GM12865 (cell line): ENCODE data around the gene CUX1.

Experiments used
- DNase-seq: peaks from one replicate; pipeline ENCODE4 v3.0.0; 2010; ENCODE audit warnings: low read depth
- H3K4me3 ChIP-seq: 2 replicates; pipeline ENCODE4 v1.5.1; 2011; ENCODE audit warnings: mild to moderate bottlenecking, low read depth, low read length, control low read depth
- CTCF ChIP-seq: IDR thresholded peaks from 2 replicates; pipeline ENCODE4 v1.5.1; 2011; ENCODE audit warnings: low read length, control low read depth, low read depth, inconsistent platforms; ENCODE audit not compliant: insufficient read depth; ENCODE audit errors: missing control alignments

CUX1 gene

GRCh38 chr7:102077081-102077480 lies 259.7 kb downstream of the CUX1 start:
- peak; percentile 34 for DNase-seq
- H3K4me3 ChIP-seq, result no peak overlapping the region
- TF ChIP-seq CTCF, result no peak

- DNase-seq, result no peak
- no peak for TF ChIP-seq CTCF
- no peak overlapping the region for H3K4me3 ChIP-seq
These were observed 262.0 kb downstream of the CUX1 start for GRCh38 chr7:102079140-102080018.

GRCh38 chr7:102080019-102080433 lies 262.6 kb downstream of the CUX1 start:
- no peak for TF ChIP-seq CTCF
- DNase-seq, result no peak
- no peak overlapping the region for H3K4me3 ChIP-seq

GRCh38 chr7:102080434-102081243 lies 263.2 kb downstream of the CUX1 start:
- TF ChIP-seq CTCF, result no peak

GRCh38 chr7:102081244-102081627 lies 263.8 kb downstream of the CUX1 start:
- H3K4me3 ChIP-seq, result no peak overlapping the region
- no peak for DNase-seq
- TF ChIP-seq CTCF, result no peak

More at GRCh38 chr7:102080434-102081243, 263.2 kb downstream of the CUX1 start:
- no peak for DNase-seq
- H3K4me3 ChIP-seq, result no peak overlapping the region

- H3K4me3 ChIP-seq, result no peak overlapping the region
- no peak for TF ChIP-seq CTCF
- no peak for DNase-seq
These were observed 265.4 kb downstream of the CUX1 start for GRCh38 chr7:102082693-102083368.
